GM23248 (cell line): ENCODE data around the gene SKIC3.

Experiments
- EZH2 ChIP-seq: fragments of 200-600 bp; sonication (generic); IDR thresholded peaks from 2 replicates; pipeline ENCODE4 v1.6.1; 2018; ENCODE audit warnings: antibody characterized with exemption, mild to moderate bottlenecking; ENCODE audit not compliant: insufficient read depth, poor library complexity, severe bottlenecking
- EZH2phosphoT487 ChIP-seq: fragments of 200-600 bp; sonication (generic); IDR thresholded peaks from 2 replicates; pipeline ENCODE4 v1.6.1; 2018; ENCODE audit warnings: antibody characterized with exemption, moderate library complexity, mild to moderate bottlenecking, low read depth; ENCODE audit not compliant: insufficient read depth

- no peak for TF ChIP-seq EZH2
- no peak for TF ChIP-seq EZH2phosphoT487
These were observed 36.4 kb downstream of the SKIC3 start for GRCh38 chr5:95518417-95518816.
